ENCODE results near the gene LRRC14B. TPM values are rescaled to one million over a fixed set of nuclear protein-coding genes. Genes with fewer than 3 reads are reported as not detected.

Gene LRRC14B
- total RNA-seq = not detected in 2 replicates

GRCh38 chr5:191036-191948 is at the start of gene LRRC14B:
Gene LRRC14B, plus strand, starts transcription at chr5:191495. Its CDS starts 44 bp downstream, at chr5:191539.

DNA sequence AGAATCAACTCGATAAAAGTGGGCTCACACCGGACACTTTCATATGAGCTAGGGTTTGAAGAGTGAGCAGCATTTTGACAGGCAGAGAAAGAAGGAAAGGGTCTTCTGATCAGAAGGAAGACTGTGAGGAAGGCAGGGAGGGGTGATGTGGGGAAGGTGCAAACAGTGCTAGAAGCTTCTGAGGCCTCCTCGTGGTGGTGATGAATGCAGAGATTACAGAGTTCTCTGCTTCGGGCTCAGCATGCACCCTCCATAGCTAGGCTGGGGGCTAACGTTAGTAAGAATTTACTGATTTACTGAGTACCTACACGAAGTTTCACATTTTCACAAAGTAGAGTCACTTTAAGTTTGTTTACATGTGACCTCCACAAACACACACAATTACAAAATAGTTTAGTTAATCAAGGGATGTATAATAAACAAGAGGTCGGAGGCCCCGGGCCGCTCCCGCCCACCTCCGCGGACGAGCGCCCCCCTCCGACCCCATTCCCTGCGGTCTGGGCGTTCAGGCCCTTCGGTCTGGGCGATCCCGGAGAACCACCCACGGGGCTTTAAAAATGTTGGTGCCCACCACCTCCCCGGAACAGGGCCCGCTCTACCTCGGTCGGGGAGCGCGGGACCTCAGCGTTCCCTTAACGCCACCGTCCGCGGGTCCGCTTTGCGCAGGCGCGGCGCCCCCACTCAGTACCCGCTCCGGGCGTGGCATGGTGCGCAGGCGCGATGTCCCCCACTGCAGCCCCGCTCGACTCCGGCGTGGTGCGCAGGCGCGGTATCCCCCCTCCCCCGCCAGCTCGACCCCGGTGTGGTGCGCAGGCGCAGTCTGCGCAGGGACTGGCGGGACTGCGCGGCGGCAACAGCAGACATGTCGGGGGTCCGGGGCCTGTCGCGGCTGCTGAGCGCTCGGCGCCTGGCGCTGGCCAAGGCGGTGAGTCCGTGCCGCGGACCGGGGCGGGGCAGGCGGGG is 26.5 kb downstream of the LRRC14B start, which contains the start of the genes CCDC127 and SDHA:
Gene CCDC127 (minus strand): TSS at position 660 of the 963 bp plus-strand sequence. CDS start 1,304 bp downstream, outside the sequence.
Gene SDHA (plus strand): TSS at position 827 of the 963 bp plus-strand sequence. CDS start 36 bp downstream, at position 863.

Other genes starting within 250 kb of the LRRC14B start
- under 0.01 TPM in 1 of 2 replicates, not detected in the other for gene PLEKHG4B, start 99.3 kb upstream of the LRRC14B start, total RNA-seq
- gene CCDC127, start 26.7 kb downstream of the LRRC14B start, total RNA-seq = 3.8 and 7.0 TPM in 2 replicates
- 128 and 130 TPM in 2 replicates for gene SDHA, start 26.8 kb downstream of the LRRC14B start, total RNA-seq
- 149 and 167 TPM in 2 replicates for gene PDCD6, start 80.2 kb downstream of the LRRC14B start, total RNA-seq
- 21.9 and 27.0 TPM in 2 replicates for gene AHRR, start 130.2 kb downstream of the LRRC14B start, total RNA-seq